Measurements from ENCODE around the gene CHST8.
"Not testable (repeated sequence)": the region's sequence is repeated elsewhere in the genome, so short reads cannot be mapped to it uniquely, and the experiment has no call there.

CHST8 gene

GRCh38 chr19:33695547-33695946 lies 73.8 kb downstream of the CHST8 start:
- not testable (repeated sequence) for DNase-seq

- no peak for DNase-seq
Measured at GRCh38 chr19:33697766-33698165, 76.0 kb downstream of the CHST8 start.

GRCh38 chr19:33698576-33699435 lies 77.1 kb downstream of the CHST8 start:
- no peak for DNase-seq

- no peak for DNase-seq
Measured at GRCh38 chr19:33699754-33700407, 78.1 kb downstream of the CHST8 start.

- no peak for DNase-seq
Measured at GRCh38 chr19:33700408-33701013, 78.8 kb downstream of the CHST8 start.

- no peak for DNase-seq
Measured at GRCh38 chr19:33701565-33701964, 79.8 kb downstream of the CHST8 start.

GRCh38 chr19:33702606-33703437 lies 81.1 kb downstream of the CHST8 start:
- DNase-seq: no peak

GRCh38 chr19:33703438-33703750 lies 81.6 kb downstream of the CHST8 start:
- no peak for DNase-seq

- DNase-seq: no peak
Measured at GRCh38 chr19:33703821-33704220, 82.1 kb downstream of the CHST8 start.

- DNase-seq: no peak
Measured at GRCh38 chr19:33704271-33704670, 82.5 kb downstream of the CHST8 start.

- no peak for DNase-seq
Measured at GRCh38 chr19:33705090-33705847, 83.5 kb downstream of the CHST8 start.

- no peak for DNase-seq
Measured at GRCh38 chr19:33705860-33706259, 84.1 kb downstream of the CHST8 start.

- DNase-seq: no peak
Measured at GRCh38 chr19:33706631-33707030, 84.9 kb downstream of the CHST8 start.

GRCh38 chr19:33712268-33712667 lies 90.5 kb downstream of the CHST8 start:
- no peak for DNase-seq

- DNase-seq: no peak
Measured at GRCh38 chr19:33713194-33713593, 91.4 kb downstream of the CHST8 start.

- no peak for DNase-seq
Measured at GRCh38 chr19:33714149-33714548, 92.4 kb downstream of the CHST8 start.

GRCh38 chr19:33715462-33715861 lies 93.7 kb downstream of the CHST8 start:
- DNase-seq: no peak

GRCh38 chr19:33717878-33718277 lies 96.1 kb downstream of the CHST8 start:
- DNase-seq: no peak

GRCh38 chr19:33718651-33719254 lies 97.0 kb downstream of the CHST8 start:
- DNase-seq: no peak

- DNase-seq: no peak
Measured at GRCh38 chr19:33719366-33720154, 97.8 kb downstream of the CHST8 start.

- no peak for DNase-seq
Measured at GRCh38 chr19:33720155-33720493, 98.4 kb downstream of the CHST8 start.

Measured in stimulated activated CD4-positive, alpha-beta T cell treated with anti-CD3 and anti-CD28 coated beads, Interleukin-2, amount 100 ng/mL, for 48 hours (primary cell).